Measurements from ENCODE around the gene CHURC1. TPM values are rescaled to one million over a fixed set of nuclear protein-coding genes. Genes with fewer than 3 reads are reported as not detected.

CHURC1 gene
- polyA plus RNA-seq, 1 of the 3 experiments (the other 2 are of a cell fraction) = 66.8 TPM

DNA sequence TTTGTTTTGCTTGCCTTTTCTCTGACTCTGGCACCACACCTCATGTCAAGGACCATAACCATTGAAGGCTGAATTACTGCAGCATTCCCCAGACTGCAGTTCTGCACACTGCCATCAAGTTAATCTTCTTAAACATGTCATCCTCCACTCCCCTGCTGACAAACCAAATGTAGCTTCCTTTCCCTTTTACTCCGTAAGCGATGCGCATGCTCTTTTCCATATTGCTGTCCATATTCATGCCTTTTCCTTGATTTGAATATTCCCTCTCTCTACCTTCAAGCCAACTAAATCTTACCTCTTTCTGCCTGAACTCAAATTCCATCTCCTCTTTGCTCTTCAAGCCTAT lies 14.7 kb downstream of the CHURC1 start:
- Histone ChIP-seq H3K4me1 (ENCODE audit: control insufficient read depth in 1 of 2, insufficient read depth in 2 of 2, low read depth in 1 of 2, low read length in 1 of 2) (peaks cover 0 to 5% of the 10 kb centered on the region in 2 experiments; a peak in 3 of 4 replicates), H3K4me3 (ENCODE audit: low read depth in 2 of 2, low read length in 1 of 2) (no peak overlapping the region), H4K20me1 (ENCODE audit: insufficient read depth) (no peaks in the 10 kb centered on the region), H3K9me3 (no peaks in the 10 kb centered on the region), H3K9ac (no peak overlapping the region), H3K27ac (ENCODE audit: low read depth in 2 of 2, low read length in 1 of 2) (no peak overlapping the region; a peak in 1 of 4 replicates), H3K4me2 (no peak overlapping the region), H3K9me2 (no peaks in the 10 kb centered on the region), H2AFZ (ENCODE audit: low read depth) (no peak overlapping the region), H3K79me2 (ENCODE audit: insufficient read depth) (peaks cover 20% of the 10 kb centered on the region), H3F3A (replicated peaks; ENCODE audit: insufficient read depth) (peaks cover 5% of the 10 kb centered on the region), H3K27me3 (ENCODE audit: insufficient read depth) (no peaks in the 10 kb centered on the region), H3K36me3 (replicated peaks in 1 of 2; ENCODE audit: control insufficient read depth in 1 of 2, insufficient read depth in 2 of 2, low read length in 1 of 2) (peaks cover 79 to 84% of the 10 kb centered on the region in 2 experiments)
- no peak for TF ChIP-seq FOXM1 (IDR thresholded peaks at IDR 0.05; ENCODE audit: low read depth)
- ChIA-PET CTCF (interaction anchor here (1.3 to 3.0 kb wide), 2 partner anchors 37 to 129 kb away, joined by 4 to 9 read pairs; no protein-coding TSS in a partner anchor), POLR2A (no interaction called here)
- DNase-seq = no peak
- 97% methylated on average over 3 of the region's 3 CpGs for WGBS (ENCODE audit: low lambda C conversion rate)

DNA sequence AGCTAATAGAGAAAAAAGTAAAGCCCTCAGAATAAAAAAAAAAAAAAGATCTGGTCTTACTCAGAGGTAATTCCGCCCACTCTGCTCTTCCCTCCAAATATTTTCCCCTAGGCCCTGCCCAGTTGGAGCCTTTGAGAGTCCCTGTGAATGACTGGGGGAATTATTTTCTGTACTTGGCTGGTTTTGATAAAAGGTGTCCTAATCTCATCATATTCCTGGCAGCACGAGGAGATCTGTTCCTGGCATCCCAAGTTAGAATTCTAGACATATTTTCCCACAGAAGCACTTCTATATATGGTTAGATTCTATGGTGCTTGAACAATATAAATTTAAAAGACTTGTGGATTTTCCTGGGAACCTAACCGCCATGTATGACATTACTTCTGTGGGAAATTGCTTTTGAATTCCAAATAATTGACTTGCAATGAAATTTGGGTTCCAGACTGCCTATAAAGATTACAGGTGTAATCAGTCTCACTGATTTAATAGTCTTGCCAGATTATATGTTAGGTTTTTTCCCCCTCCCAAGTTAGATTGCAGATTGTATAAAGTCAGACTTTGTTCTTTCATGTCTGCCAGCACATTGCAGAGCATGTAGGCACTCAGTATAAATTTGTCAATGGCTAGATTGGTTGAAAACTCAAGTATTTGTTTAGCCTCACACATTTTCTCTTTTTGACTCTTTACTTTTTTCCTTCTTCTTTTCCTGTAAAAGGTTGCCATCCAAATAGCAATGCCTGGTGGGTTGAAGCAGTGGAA lies 16.0 kb downstream of the CHURC1 start:
- CTCF ChIA-PET = no interaction called here
- Histone ChIP-seq H3K36me3 (replicated peaks in 1 of 2; ENCODE audit: control insufficient read depth in 1 of 2, insufficient read depth in 2 of 2, low read length in 1 of 2) (peaks cover 72 to 76% of the 10 kb centered on the region in 2 experiments), H2AFZ (ENCODE audit: low read depth) (no peak overlapping the region), H3K9ac (no peak overlapping the region), H3K9me2 (no peaks in the 10 kb centered on the region), H3K27me3 (ENCODE audit: insufficient read depth) (no peaks in the 10 kb centered on the region), H3K4me3 (ENCODE audit: low read depth in 2 of 2, low read length in 1 of 2) (no peak overlapping the region), H3K4me1 (ENCODE audit: control insufficient read depth in 1 of 2, insufficient read depth in 2 of 2, low read depth in 1 of 2, low read length in 1 of 2) (peaks cover 0 to 5% of the 10 kb centered on the region in 2 experiments; a peak in 3 of 4 replicates), H3K27ac (ENCODE audit: low read depth in 2 of 2, low read length in 1 of 2) (peak overlapping the region; percentile 23 to 67; a peak in 3 of 4 replicates), H3F3A (replicated peaks; ENCODE audit: insufficient read depth) (peaks cover 5% of the 10 kb centered on the region), H4K20me1 (ENCODE audit: insufficient read depth) (no peaks in the 10 kb centered on the region), H3K4me2 (no peak overlapping the region), H3K9me3 (no peaks in the 10 kb centered on the region), H3K79me2 (ENCODE audit: insufficient read depth) (peaks cover 13% of the 10 kb centered on the region)
- DNase-seq = no peak
- TF ChIP-seq, protein P1, sequence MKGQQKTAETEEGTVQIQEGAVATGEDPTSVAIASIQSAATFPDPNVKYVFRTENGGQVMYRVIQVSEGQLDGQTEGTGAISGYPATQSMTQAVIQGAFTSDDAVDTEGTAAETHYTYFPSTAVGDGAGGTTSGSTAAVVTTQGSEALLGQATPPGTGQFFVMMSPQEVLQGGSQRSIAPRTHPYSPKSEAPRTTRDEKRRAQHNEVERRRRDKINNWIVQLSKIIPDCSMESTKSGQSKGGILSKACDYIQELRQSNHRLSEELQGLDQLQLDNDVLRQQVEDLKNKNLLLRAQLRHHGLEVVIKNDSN (IDR thresholded peaks at IDR 0.05; ENCODE audit: borderline replicate concordance, low read depth) = no peak
- no peak for TF ChIP-seq NFIC (IDR thresholded peaks at IDR 0.05; ENCODE audit: borderline replicate concordance)
- POLR2A ChIA-PET = no interaction called here
- WGBS (ENCODE audit: low lambda C conversion rate) = 59% methylated on average over 3 of the region's 3 CpGs

DNA sequence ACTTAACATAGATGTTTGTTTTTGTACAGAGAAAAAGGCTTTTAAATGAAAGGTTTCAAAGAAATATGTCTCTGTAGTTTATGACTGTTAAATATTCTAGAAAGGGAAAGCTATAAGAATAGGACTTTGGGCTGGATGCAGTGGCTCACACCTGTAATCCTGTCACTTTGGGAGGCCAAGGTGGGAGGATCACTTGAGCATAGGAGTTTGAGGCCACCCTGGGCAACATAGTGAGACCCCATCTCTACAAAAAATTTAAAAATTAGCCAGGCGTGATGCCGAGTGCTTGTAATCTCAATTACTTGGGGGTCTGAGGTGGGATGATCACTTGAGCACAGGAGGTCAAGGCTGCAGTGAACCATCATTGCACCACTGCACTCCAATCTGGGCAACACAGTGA lies 16.9 kb downstream of the CHURC1 start:
- no peak overlapping the region for H2AFZ ChIP-seq (ENCODE audit: low read depth)
- H3F3A ChIP-seq (replicated peaks; ENCODE audit: insufficient read depth) = peaks cover 7% of the 10 kb centered on the region
- peaks cover 13% of the 10 kb centered on the region for H3K79me2 ChIP-seq (ENCODE audit: insufficient read depth)
- peaks cover 67 to 68% of the 10 kb centered on the region in 2 experiments for H3K36me3 ChIP-seq (replicated peaks in 1 of 2; ENCODE audit: control insufficient read depth in 1 of 2, insufficient read depth in 2 of 2, low read length in 1 of 2)
- WGBS (ENCODE audit: low lambda C conversion rate) = 100% methylated on average over 2 of the region's 2 CpGs
- peaks cover 0 to 5% of the 10 kb centered on the region in 2 experiments; a peak in 3 of 4 replicates for H3K4me1 ChIP-seq (ENCODE audit: control insufficient read depth in 1 of 2, insufficient read depth in 2 of 2, low read depth in 1 of 2, low read length in 1 of 2)
- H3K4me2 ChIP-seq = no peak overlapping the region
- no peaks in the 10 kb centered on the region for H4K20me1 ChIP-seq (ENCODE audit: insufficient read depth)
- H3K4me3 ChIP-seq (ENCODE audit: low read depth in 2 of 2, low read length in 1 of 2) = no peak overlapping the region
- ChIA-PET POLR2A (no interaction called here), CTCF (no interaction called here)
- no peaks in the 10 kb centered on the region for H3K27me3 ChIP-seq (ENCODE audit: insufficient read depth)
- H3K27ac ChIP-seq (ENCODE audit: low read depth in 2 of 2, low read length in 1 of 2) = peak overlapping the region in 1 of 2 experiments; percentile 23; a peak in 1 of 4 replicates
- TF ChIP-seq TCF12 (IDR thresholded peaks at IDR 0.05) (no peak), NRF1 (IDR thresholded peaks at IDR 0.05; ENCODE audit: low read depth, low read length) (no peak), RAD21 (IDR thresholded peaks at IDR 0.05; ENCODE audit: low read length) (no peak)
- DNase-seq = no peak
- no peaks in the 10 kb centered on the region for H3K9me2 ChIP-seq
- H3K9ac ChIP-seq = no peak overlapping the region
- H3K9me3 ChIP-seq = no peaks in the 10 kb centered on the region

Measured in SK-N-SH (cell line).